H1 (cell line): ENCODE results near the gene OVCH1. TPM values are rescaled to one million over a fixed set of nuclear protein-coding genes. Genes with fewer than 3 reads are reported as not detected.

Experiments used
- CTCF ChIA-PET: fragments of 300-600 bp; sonication (Branson Sonifier 250); formaldehyde crosslinking; loops from one replicate; lab custom pipeline; 2021; ENCODE audit not compliant: partially characterized antibody; lab: Charles Lee
- POLR2A ChIA-PET: fragments of 300-600 bp; sonication (Branson Sonifier 250); formaldehyde crosslinking; loops from one replicate; lab custom pipeline; 2021; ENCODE audit warnings: inconsistent platforms; ENCODE audit not compliant: partially characterized antibody; lab: Charles Lee
- DNase-seq, 2 experiments: peaks; one replicate each; pipeline versions ENCODE4 v3.0.0 to v3.0.0-alpha.2; 2010 to 2022; ENCODE audit warnings: low spot score in 2 of 2, low read depth in 1 of 2, mixed read lengths in 1 of 2
- FAIRE-seq: peaks from 2 replicates; lab custom pipeline; 2011; peaks lifted over from hg19 to GRCh38; lab: Jason Lieb, UNC
- H2AFZ ChIP-seq: 2 replicates; pipeline ENCODE4 v1.8.1; 2012; ENCODE audit warnings: low read length, inconsistent platforms
- H2AK5ac ChIP-seq: 2 replicates; pipeline ENCODE4 v1.6.1; 2013; ENCODE audit warnings: low read depth, low read length
- H2BK120ac ChIP-seq: replicated peaks from 2 replicates; pipeline ENCODE3; 2013; ENCODE audit warnings: low read depth, low read length, inconsistent platforms
- H2BK12ac ChIP-seq: 2 replicates; pipeline ENCODE4 v1.6.1; 2013; ENCODE audit warnings: low read depth, low read length
- H2BK15ac ChIP-seq: 2 replicates; pipeline ENCODE4 v1.6.1; 2013; ENCODE audit warnings: low read length
- H2BK20ac ChIP-seq: 2 replicates; pipeline ENCODE4 v1.6.1; 2013; ENCODE audit warnings: low read length
- H2BK5ac ChIP-seq: 2 replicates; pipeline ENCODE4 v1.6.1; 2013; ENCODE audit warnings: low read depth, low read length
- H3K14ac ChIP-seq: 2 replicates; pipeline ENCODE4 v1.6.1; 2013; ENCODE audit warnings: inconsistent platforms; ENCODE audit not compliant: insufficient read length
- H3K18ac ChIP-seq: 2 replicates; pipeline ENCODE4 v1.6.1; 2013; ENCODE audit warnings: low read length; ENCODE audit errors: extremely low read depth
- H3K23ac ChIP-seq: 2 replicates; pipeline ENCODE4 v1.6.1; 2013; ENCODE audit warnings: inconsistent platforms; ENCODE audit not compliant: insufficient read length
- H3K23me2 ChIP-seq: 2 replicates; pipeline ENCODE4 v1.6.1; 2013; ENCODE audit warnings: low read depth, low read length
- H3K27ac ChIP-seq: 2 replicates; pipeline ENCODE4 v1.6.1; 2011; ENCODE audit warnings: low read depth, low read length, inconsistent platforms
- H3K27me3 ChIP-seq, 4 experiments: replicated peaks in 1 of 4; 1 replicate in 1 of 4; 2 replicates in 3 of 4; pipeline versions ENCODE4 v1.6.1 to v1.8.1; 2011 to 2013; ENCODE audit warnings: low read length in 3 of 4, mild to moderate bottlenecking in 3 of 4, inconsistent platforms in 2 of 4, mixed read lengths in 2 of 4, moderate library complexity in 1 of 4; ENCODE audit not compliant: control insufficient read depth in 3 of 4, insufficient read depth in 3 of 4; ENCODE audit errors: extremely low read depth in 1 of 4
- H3K36me3 ChIP-seq, 4 experiments: 2 replicates each; pipeline versions ENCODE4 v1.6.1 to v1.8.1; 2011 to 2013; ENCODE audit warnings: mild to moderate bottlenecking in 4 of 4, low read length in 3 of 4, moderate library complexity in 2 of 4, control low read depth in 1 of 4, inconsistent platforms in 1 of 4; ENCODE audit not compliant: insufficient read depth in 4 of 4, control insufficient read depth in 2 of 4
- H3K4ac ChIP-seq: replicated peaks from 2 replicates; pipeline ENCODE3; 2013; ENCODE audit warnings: low read length, low read depth, mixed read lengths, inconsistent platforms; ENCODE audit not compliant: insufficient read length
- H3K4me1 ChIP-seq, 4 experiments: replicated peaks in 1 of 4; 1 replicate in 1 of 4; 2 replicates in 3 of 4; pipeline versions ENCODE4 v1.6.1 to v1.8.1; 2011 to 2013; ENCODE audit warnings: low read length in 3 of 4, inconsistent platforms in 2 of 4, mixed read lengths in 1 of 4; ENCODE audit not compliant: insufficient read depth in 4 of 4, control insufficient read depth in 3 of 4
- H3K4me2 ChIP-seq, 2 experiments: 2 replicates each; pipeline versions ENCODE4 v1.6.1 to v1.8.1; 2011 to 2013; ENCODE audit warnings: low read depth in 2 of 2, low read length in 2 of 2, control low read depth in 1 of 2, inconsistent platforms in 1 of 2, mild to moderate bottlenecking in 1 of 2; ENCODE audit not compliant: insufficient read depth in 1 of 2
- H3K4me3 ChIP-seq, 4 experiments: fragments of 200-600, 300-600 bp in 1 of 4; sonication (generic), shearing (Covaris generic), sonication (Bioruptor Twin) in 1 of 4; 2 replicates each; pipeline versions ENCODE4 v1.5.1 to v1.8.1; 2011 to 2016; ENCODE audit warnings: low read length in 4 of 4, low read depth in 3 of 4, control low read depth in 2 of 4, inconsistent platforms in 2 of 4, mild to moderate bottlenecking in 2 of 4, mixed read lengths in 1 of 4, moderate library complexity in 1 of 4; ENCODE audit not compliant: insufficient read depth in 2 of 4; ENCODE audit errors: extremely low read depth in 1 of 4
- H3K56ac ChIP-seq: replicated peaks from 2 replicates; pipeline ENCODE3; 2013; ENCODE audit warnings: low read depth, mild to moderate bottlenecking, mixed read lengths, low read length, inconsistent platforms; ENCODE audit not compliant: insufficient read length
- H3K79me1 ChIP-seq: 2 replicates; pipeline ENCODE4 v1.6.1; 2013; ENCODE audit warnings: low read depth, low read length, control low read depth
- H3K79me2 ChIP-seq, 2 experiments: 2 replicates each; pipeline versions ENCODE4 v1.6.1 to v1.8.1; 2012 to 2013; ENCODE audit warnings: low read length in 2 of 2, mild to moderate bottlenecking in 2 of 2, inconsistent platforms in 1 of 2; ENCODE audit not compliant: insufficient read depth in 2 of 2, control insufficient read depth in 1 of 2
- H3K9ac ChIP-seq, 4 experiments: replicated peaks in 1 of 4; 1 replicate in 1 of 4; 2 replicates in 3 of 4; pipeline versions ENCODE4 v1.6.1 to v1.8.1; 2011 to 2013; ENCODE audit warnings: low read depth in 3 of 4, low read length in 3 of 4, control low read depth in 2 of 4, mild to moderate bottlenecking in 2 of 4, moderate library complexity in 2 of 4, inconsistent platforms in 1 of 4; ENCODE audit errors: extremely low read depth in 1 of 4
- H3K9me3 ChIP-seq, 2 experiments: 2 replicates each; pipeline versions ENCODE4 v1.6.1 to v1.8.1; 2012 to 2013; ENCODE audit warnings: mild to moderate bottlenecking in 2 of 2, moderate library complexity in 2 of 2, control low read depth in 1 of 2, inconsistent platforms in 1 of 2, low read depth in 1 of 2, low read length in 1 of 2, mixed read lengths in 1 of 2; ENCODE audit not compliant: insufficient read depth in 2 of 2
- H4K20me1 ChIP-seq, 2 experiments: replicated peaks in 1 of 2; 2 replicates each; pipeline versions ENCODE3 to v1.8.1; 2011 to 2013; ENCODE audit warnings: inconsistent platforms in 2 of 2, low read length in 2 of 2, mild to moderate bottlenecking in 1 of 2; ENCODE audit not compliant: insufficient read depth in 2 of 2, control insufficient read depth in 1 of 2
- H4K5ac ChIP-seq: 2 replicates; pipeline ENCODE4 v1.6.1; 2013; ENCODE audit warnings: low read length, low read depth, mixed read lengths, inconsistent platforms; ENCODE audit not compliant: insufficient read length
- H4K8ac ChIP-seq: 2 replicates; pipeline ENCODE4 v1.8.0; 2013; ENCODE audit warnings: mild to moderate bottlenecking, moderate library complexity, low read length, inconsistent platforms; ENCODE audit not compliant: insufficient read depth; ENCODE audit errors: extremely low read depth
- H4K91ac ChIP-seq: replicated peaks from 2 replicates; pipeline ENCODE3; 2013; ENCODE audit warnings: low read length, mixed read lengths, inconsistent platforms; ENCODE audit not compliant: insufficient read length
- CEBPB ChIP-seq: IDR thresholded peaks from 2 replicates; pipeline ENCODE4 v1.6.1; 2012; ENCODE audit warnings: low read depth, low read length
- HDAC6 ChIP-seq: IDR thresholded peaks from one replicate; pipeline ENCODE4 v1.7.1; 2012; ENCODE audit warnings: low read depth, mild to moderate bottlenecking, inconsistent platforms, low read length, moderate library complexity
- POLR2A ChIP-seq, 2 experiments: IDR thresholded peaks; 1 replicate in 1 of 2; 2 replicates in 1 of 2; pipeline ENCODE4 v1.6.1; 2011; ENCODE audit warnings: low read depth in 2 of 2, low read length in 2 of 2, mild to moderate bottlenecking in 2 of 2; ENCODE audit errors: control extremely low read depth in 1 of 2
- WGBS, 2 experiments: shearing (Covaris generic) in 1 of 2; methylation state at CpG; one replicate each; pipeline versions ENCODE4 v1.1.6 to v1.1.7; 2013 to 2015; ENCODE audit warnings: low lambda C conversion rate in 2 of 2, mixed read lengths in 2 of 2, inconsistent platforms in 1 of 2, low coverage in 1 of 2, missing lambda C conversion rate in 1 of 2; ENCODE audit not compliant: insufficient replicate concordance in 2 of 2, insufficient coverage in 1 of 2, insufficient read length in 1 of 2; ENCODE audit errors: extremely low coverage in 1 of 2, missing lambda C conversion rate in 1 of 2; 5-methylcytosine and 5-hydroxymethylcytosine counted together
- polyA plus RNA-seq, 7 experiments: library from polyadenylated mRNA; depleted of rRNA in 3 of 7; stranded (reverse) in 5 of 7; unstranded in 2 of 7; fragments of >200 nt in 5 of 7; fragments of 200-250 nt in 2 of 7; gene quantifications; 1 replicate in 5 of 7; 2 replicates in 1 of 7; 4 replicates in 1 of 7; pipeline versions ENCODE4 v1.2.1 to v1.2.3, GENCODE V29; 2011 to 2013; ENCODE audit warnings: missing spikeins in 2 of 7, mixed read lengths in 2 of 7
- total RNA-seq: library from RNA; stranded (reverse); fragmentation: NEBNext Ultra II Directional; extraction: Animal tissue kit (Norgen Biotek cat#: 25700); gene quantifications from 2 replicates; pipeline ENCODE4 v1.2.1, GENCODE V29; 2021

The OVCH1 gene
- total and polyA plus RNA-seq, 2 of the 8 experiments (the other 6 are each of a cell fraction or from before 2014, with no cell fraction given) = 0.07 TPM; not detected in 1

DNA sequence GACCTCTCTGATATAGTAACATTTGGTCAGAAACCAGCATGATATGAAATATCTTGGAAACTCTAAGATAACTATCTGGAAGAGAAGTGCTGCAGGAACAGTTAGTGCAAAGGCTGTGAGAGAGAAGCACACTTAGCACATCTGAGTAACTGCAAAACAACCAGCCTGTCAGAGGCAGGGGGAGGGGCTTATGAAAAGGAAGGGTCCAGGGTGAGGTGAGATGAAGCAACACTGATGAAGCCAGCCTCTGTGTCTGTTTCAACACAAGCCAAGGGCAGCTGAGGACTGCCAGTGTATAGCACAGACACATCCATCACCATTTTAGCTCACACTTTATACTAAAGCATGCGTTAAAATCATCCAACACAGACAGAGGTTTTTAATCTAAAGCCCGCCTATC, 37.4 kb upstream of the OVCH1 start:
- POLR2A ChIA-PET = no interaction called here
- no peak overlapping the region for H2AK5ac ChIP-seq
- H3K4me1 ChIP-seq = peaks cover 0 to 2% (median 0%) of the 10 kb centered on the region in 4 experiments; a peak in 1 of 7 replicates
- WGBS, 2 experiments = 92% methylated on average over 2 of the region's 2 CpGs; no CpG with 5 or more reads in 1 of the 2 experiments
- no peaks in the 10 kb centered on the region for H3K9me3 ChIP-seq
- H2BK5ac ChIP-seq = no peak overlapping the region
- peak; percentile 71 for FAIRE-seq
- H2BK12ac ChIP-seq = no peak overlapping the region
- H2AFZ ChIP-seq = no peak overlapping the region
- no peak overlapping the region for H3K9ac ChIP-seq
- H3K14ac ChIP-seq = no peak overlapping the region
- H3K79me2 ChIP-seq = no peaks in the 10 kb centered on the region
- H3K4ac ChIP-seq = no peak overlapping the region
- H3K56ac ChIP-seq = no peak overlapping the region
- H3K18ac ChIP-seq = no peak overlapping the region
- H3K4me2 ChIP-seq = no peak overlapping the region
- CTCF ChIA-PET = interaction anchor here (0.6 kb wide), 1 partner anchor 1272 kb away, joined by 4 read pairs; no protein-coding TSS in a partner anchor
- no peak overlapping the region for H2BK20ac ChIP-seq
- no peaks in the 10 kb centered on the region for H3K79me1 ChIP-seq
- H4K20me1 ChIP-seq = peaks cover 0 to 2% of the 10 kb centered on the region in 2 experiments
- DNase-seq = no peak
- no peaks in the 10 kb centered on the region for H3K27me3 ChIP-seq
- no peak overlapping the region for H4K5ac ChIP-seq
- H3K27ac ChIP-seq = no peak overlapping the region
- no peak overlapping the region for H3K23ac ChIP-seq
- no peaks in the 10 kb centered on the region for H3K23me2 ChIP-seq
- H4K8ac ChIP-seq = no peak overlapping the region
- no peaks in the 10 kb centered on the region for H3K36me3 ChIP-seq
- H4K91ac ChIP-seq = no peak overlapping the region
- no peak overlapping the region for H2BK120ac ChIP-seq
- H2BK15ac ChIP-seq = no peak overlapping the region
- TF ChIP-seq CEBPB (peak; percentile 75), POLR2A (IDR thresholded peaks at IDR 0.05; ENCODE audit: control extremely low read depth in 1 of 2, low read depth in 2 of 2, low read length in 2 of 2) (no peak), HDAC6 (no peak)
- TF ChIP-seq, all 59 proteins: peak for 1
- no peak overlapping the region for H3K4me3 ChIP-seq
